GM12872 (cell line): ENCODE data around the gene MSGN1.
A peak's percentile ranks its signal among the peaks of the same experiment; 100 is the strongest.

Source experiments
- TF ChIP-seq, protein P1 (sequence below): IDR thresholded peaks from 3 replicates; pipeline ENCODE4 v1.5.1; 2011; ENCODE audit warnings: low read depth, mild to moderate bottlenecking, low read length, moderate library complexity; ENCODE audit not compliant: insufficient read depth

Gene MSGN1

DNA sequence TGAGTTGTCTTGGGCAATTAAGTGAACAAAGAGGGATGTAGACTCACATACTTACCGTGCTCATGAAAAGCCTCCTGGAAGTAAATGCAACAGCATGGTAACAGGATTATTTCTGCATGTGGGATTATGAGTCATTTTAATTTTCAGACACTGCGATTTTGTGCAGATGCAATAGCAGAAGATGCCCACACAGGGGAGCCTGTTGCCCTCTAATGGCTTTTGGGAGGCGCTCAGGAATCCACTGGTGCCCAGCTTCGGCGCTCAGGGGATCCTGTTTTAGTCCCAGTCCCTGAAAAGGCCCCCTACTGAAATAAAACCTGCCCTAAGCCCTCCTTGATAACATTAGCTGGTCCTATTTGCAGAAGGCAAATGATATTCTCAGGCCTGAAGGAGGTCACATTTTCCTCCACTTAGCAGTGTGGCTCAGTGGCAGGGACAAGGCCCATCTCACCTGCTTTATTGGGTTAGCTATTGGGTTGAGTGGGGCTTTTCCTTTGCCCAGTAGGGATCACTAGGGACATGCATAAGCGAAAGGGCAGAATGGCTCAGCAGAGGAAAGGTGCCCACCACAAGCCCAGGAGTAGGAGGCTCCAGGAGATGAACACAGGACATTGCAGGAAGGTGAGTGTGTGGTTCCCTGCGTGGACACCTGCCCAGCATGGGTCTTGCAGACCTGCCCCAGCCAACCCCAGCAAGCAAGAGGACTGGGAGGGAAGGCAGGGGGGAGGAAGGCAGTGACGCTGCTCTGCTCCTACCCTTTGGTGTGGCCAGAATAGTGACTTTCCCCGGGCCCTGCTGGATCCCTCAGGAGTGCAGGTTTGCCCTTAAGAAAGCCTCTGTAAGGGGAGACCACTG is 35.7 kb downstream of the MSGN1 start:
- TF ChIP-seq, protein P1, sequence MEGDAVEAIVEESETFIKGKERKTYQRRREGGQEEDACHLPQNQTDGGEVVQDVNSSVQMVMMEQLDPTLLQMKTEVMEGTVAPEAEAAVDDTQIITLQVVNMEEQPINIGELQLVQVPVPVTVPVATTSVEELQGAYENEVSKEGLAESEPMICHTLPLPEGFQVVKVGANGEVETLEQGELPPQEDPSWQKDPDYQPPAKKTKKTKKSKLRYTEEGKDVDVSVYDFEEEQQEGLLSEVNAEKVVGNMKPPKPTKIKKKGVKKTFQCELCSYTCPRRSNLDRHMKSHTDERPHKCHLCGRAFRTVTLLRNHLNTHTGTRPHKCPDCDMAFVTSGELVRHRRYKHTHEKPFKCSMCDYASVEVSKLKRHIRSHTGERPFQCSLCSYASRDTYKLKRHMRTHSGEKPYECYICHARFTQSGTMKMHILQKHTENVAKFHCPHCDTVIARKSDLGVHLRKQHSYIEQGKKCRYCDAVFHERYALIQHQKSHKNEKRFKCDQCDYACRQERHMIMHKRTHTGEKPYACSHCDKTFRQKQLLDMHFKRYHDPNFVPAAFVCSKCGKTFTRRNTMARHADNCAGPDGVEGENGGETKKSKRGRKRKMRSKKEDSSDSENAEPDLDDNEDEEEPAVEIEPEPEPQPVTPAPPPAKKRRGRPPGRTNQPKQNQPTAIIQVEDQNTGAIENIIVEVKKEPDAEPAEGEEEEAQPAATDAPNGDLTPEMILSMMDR: peak; percentile 93

DNA sequence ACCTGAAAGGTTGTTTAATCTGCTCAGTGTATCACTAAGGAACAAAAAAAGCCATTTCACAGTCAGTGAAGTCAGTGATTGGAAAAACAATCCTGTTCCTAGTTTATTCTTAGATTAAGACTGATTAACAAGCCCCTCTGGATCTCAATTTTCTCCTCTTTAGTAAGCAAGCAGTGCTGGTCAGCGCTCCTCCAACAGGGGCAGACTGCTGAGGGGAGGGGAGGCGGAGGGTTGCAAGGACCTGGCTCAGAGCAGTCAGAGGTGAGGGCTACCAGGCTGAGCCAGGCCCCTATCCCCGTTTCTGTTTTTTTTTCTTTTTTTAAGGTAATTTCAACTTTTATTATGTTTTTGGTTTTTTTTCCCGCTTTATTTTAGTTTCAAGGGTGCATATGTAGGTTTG is 37.5 kb downstream of the MSGN1 start:
- TF ChIP-seq, protein P1: no peak

DNA sequence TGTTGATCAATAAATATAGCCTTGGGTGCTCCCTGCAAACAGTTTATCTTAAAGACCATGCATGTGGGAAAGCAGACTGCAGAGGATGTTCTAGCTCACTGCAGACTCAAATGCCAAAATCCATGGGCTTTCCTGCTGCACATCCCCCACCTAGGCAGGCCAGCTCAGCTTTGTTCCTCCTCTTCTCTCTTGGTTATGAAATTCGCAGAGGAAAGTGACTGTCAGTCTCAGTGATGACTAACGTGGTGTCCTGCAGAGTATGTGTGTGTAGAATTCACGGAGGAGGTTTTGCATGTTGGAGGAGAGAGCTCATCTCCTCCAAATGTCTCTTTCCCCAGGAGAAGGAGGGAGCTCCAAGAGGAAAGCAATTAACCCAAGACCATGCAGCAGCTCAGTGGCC is 40.8 kb downstream of the MSGN1 start:
- TF ChIP-seq, protein P1: no peak

DNA sequence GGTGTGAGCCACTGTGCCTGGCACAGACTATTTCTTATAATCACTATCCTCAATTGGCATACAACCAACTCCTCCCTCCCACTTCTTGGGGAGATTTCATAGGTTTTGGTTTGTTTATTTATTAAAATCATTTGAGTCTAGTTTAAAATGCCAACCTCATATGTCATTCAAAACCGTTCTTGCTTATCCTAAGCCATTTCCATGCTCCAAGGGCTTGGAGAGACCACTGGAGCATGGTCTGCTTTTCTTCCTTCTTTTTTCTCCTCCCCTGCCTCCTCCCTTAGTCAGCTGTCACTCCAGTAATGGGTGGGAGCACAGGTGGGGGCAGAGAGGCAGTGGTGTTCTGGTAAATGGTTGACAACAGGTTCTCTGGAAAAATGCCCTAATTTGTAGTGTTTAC is 41.8 kb downstream of the MSGN1 start:
- TF ChIP-seq, protein P1: no peak

DNA sequence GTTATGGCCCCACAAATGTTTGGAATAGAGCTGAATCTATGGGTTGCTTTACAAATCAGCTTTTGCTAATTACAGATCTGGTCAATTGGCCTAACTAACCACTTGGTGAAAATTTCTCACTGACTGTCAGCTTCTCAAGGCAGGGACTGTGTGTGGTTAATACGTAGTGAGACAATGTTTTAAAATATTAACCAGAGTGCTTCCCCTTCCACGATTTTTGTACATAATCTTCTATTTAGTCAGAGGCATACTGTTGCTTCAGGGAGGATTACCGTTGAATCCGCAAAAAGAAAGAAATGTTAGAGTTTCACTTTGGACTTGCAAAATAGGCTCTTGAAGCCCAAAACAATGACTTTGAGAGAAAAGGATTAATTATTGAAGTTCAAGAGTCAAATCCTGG is 47.3 kb downstream of the MSGN1 start:
- TF ChIP-seq, protein P1: no peak

DNA sequence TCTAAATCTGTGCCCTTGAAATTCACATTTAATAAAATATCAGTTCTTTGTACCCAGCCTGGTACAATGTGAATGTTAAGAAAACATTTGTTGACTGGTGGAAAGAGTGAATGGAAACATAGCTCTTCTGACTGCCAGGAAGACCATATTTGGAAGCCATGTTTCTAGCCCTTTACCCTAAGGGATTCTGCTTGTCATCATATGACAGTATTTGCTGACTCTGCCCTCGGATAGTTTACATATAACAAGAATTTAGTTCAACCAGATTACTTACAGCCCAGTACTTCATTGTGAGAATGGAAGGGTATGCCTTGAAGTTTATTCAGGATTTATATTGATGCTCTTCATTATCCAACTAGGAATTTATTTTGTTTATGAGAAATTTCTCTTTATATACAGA is 48.4 kb downstream of the MSGN1 start:
- TF ChIP-seq, protein P1: no peak

DNA sequence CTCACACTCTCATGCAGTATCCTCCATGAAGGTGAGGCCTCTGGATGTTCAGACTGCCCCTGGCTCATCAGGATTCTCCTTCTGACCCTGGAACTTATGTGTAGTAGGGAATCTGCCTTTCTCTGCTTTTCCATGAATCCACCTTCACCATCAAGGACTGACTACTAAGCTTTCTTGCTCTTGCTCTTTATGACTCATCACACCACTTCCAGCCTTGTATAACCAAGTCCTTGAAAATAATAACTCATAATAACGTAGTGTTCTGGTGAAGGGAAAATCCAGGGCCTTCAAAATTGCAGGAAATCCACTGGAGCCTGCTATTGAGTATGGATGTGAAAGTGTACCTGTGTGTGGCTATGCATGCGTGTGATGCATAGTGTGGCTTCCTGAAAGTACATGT is 50.9 kb downstream of the MSGN1 start:
- TF ChIP-seq, protein P1: no peak
